H1 (cell line): Measurements from ENCODE around the gene SORCS3. TPM values are rescaled to one million over a fixed set of nuclear protein-coding genes. Genes with fewer than 3 reads are reported as not detected.

Experiments
- CTCF ChIA-PET: fragments of 300-600 bp; sonication (Branson Sonifier 250); formaldehyde crosslinking; loops from one replicate; lab custom pipeline; 2021; ENCODE audit not compliant: partially characterized antibody; lab: Charles Lee
- POLR2A ChIA-PET: fragments of 300-600 bp; sonication (Branson Sonifier 250); formaldehyde crosslinking; loops from one replicate; lab custom pipeline; 2021; ENCODE audit warnings: inconsistent platforms; ENCODE audit not compliant: partially characterized antibody; lab: Charles Lee
- DNase-seq, 2 experiments: peaks; one replicate each; pipeline versions ENCODE4 v3.0.0 to v3.0.0-alpha.2; 2010 to 2022; ENCODE audit warnings: low spot score in 2 of 2, low read depth in 1 of 2, mixed read lengths in 1 of 2
- FAIRE-seq: peaks from 2 replicates; lab custom pipeline; 2011; peaks lifted over from hg19 to GRCh38; lab: Jason Lieb, UNC
- H2AFZ ChIP-seq: 2 replicates; pipeline ENCODE4 v1.8.1; 2012; ENCODE audit warnings: low read length, inconsistent platforms
- H2AK5ac ChIP-seq: 2 replicates; pipeline ENCODE4 v1.6.1; 2013; ENCODE audit warnings: low read depth, low read length
- H2BK120ac ChIP-seq: replicated peaks from 2 replicates; pipeline ENCODE3; 2013; ENCODE audit warnings: low read depth, low read length, inconsistent platforms
- H2BK12ac ChIP-seq: 2 replicates; pipeline ENCODE4 v1.6.1; 2013; ENCODE audit warnings: low read depth, low read length
- H2BK15ac ChIP-seq: 2 replicates; pipeline ENCODE4 v1.6.1; 2013; ENCODE audit warnings: low read length
- H2BK20ac ChIP-seq: 2 replicates; pipeline ENCODE4 v1.6.1; 2013; ENCODE audit warnings: low read length
- H2BK5ac ChIP-seq: 2 replicates; pipeline ENCODE4 v1.6.1; 2013; ENCODE audit warnings: low read depth, low read length
- H3K14ac ChIP-seq: 2 replicates; pipeline ENCODE4 v1.6.1; 2013; ENCODE audit warnings: inconsistent platforms; ENCODE audit not compliant: insufficient read length
- H3K18ac ChIP-seq: 2 replicates; pipeline ENCODE4 v1.6.1; 2013; ENCODE audit warnings: low read length; ENCODE audit errors: extremely low read depth
- H3K23ac ChIP-seq: 2 replicates; pipeline ENCODE4 v1.6.1; 2013; ENCODE audit warnings: inconsistent platforms; ENCODE audit not compliant: insufficient read length
- H3K23me2 ChIP-seq: 2 replicates; pipeline ENCODE4 v1.6.1; 2013; ENCODE audit warnings: low read depth, low read length
- H3K27ac ChIP-seq: 2 replicates; pipeline ENCODE4 v1.6.1; 2011; ENCODE audit warnings: low read depth, low read length, inconsistent platforms
- H3K27me3 ChIP-seq, 4 experiments: replicated peaks in 1 of 4; 1 replicate in 1 of 4; 2 replicates in 3 of 4; pipeline versions ENCODE4 v1.6.1 to v1.8.1; 2011 to 2013; ENCODE audit warnings: low read length in 3 of 4, mild to moderate bottlenecking in 3 of 4, inconsistent platforms in 2 of 4, mixed read lengths in 2 of 4, moderate library complexity in 1 of 4; ENCODE audit not compliant: control insufficient read depth in 3 of 4, insufficient read depth in 3 of 4; ENCODE audit errors: extremely low read depth in 1 of 4
- H3K36me3 ChIP-seq, 4 experiments: 2 replicates each; pipeline versions ENCODE4 v1.6.1 to v1.8.1; 2011 to 2013; ENCODE audit warnings: mild to moderate bottlenecking in 4 of 4, low read length in 3 of 4, moderate library complexity in 2 of 4, control low read depth in 1 of 4, inconsistent platforms in 1 of 4; ENCODE audit not compliant: insufficient read depth in 4 of 4, control insufficient read depth in 2 of 4
- H3K4ac ChIP-seq: replicated peaks from 2 replicates; pipeline ENCODE3; 2013; ENCODE audit warnings: low read length, low read depth, mixed read lengths, inconsistent platforms; ENCODE audit not compliant: insufficient read length
- H3K4me1 ChIP-seq, 4 experiments: replicated peaks in 1 of 4; 1 replicate in 1 of 4; 2 replicates in 3 of 4; pipeline versions ENCODE4 v1.6.1 to v1.8.1; 2011 to 2013; ENCODE audit warnings: low read length in 3 of 4, inconsistent platforms in 2 of 4, mixed read lengths in 1 of 4; ENCODE audit not compliant: insufficient read depth in 4 of 4, control insufficient read depth in 3 of 4
- H3K4me2 ChIP-seq, 2 experiments: 2 replicates each; pipeline versions ENCODE4 v1.6.1 to v1.8.1; 2011 to 2013; ENCODE audit warnings: low read depth in 2 of 2, low read length in 2 of 2, control low read depth in 1 of 2, inconsistent platforms in 1 of 2, mild to moderate bottlenecking in 1 of 2; ENCODE audit not compliant: insufficient read depth in 1 of 2
- H3K4me3 ChIP-seq, 4 experiments: fragments of 200-600, 300-600 bp in 1 of 4; sonication (generic), shearing (Covaris generic), sonication (Bioruptor Twin) in 1 of 4; 2 replicates each; pipeline versions ENCODE4 v1.5.1 to v1.8.1; 2011 to 2016; ENCODE audit warnings: low read length in 4 of 4, low read depth in 3 of 4, control low read depth in 2 of 4, inconsistent platforms in 2 of 4, mild to moderate bottlenecking in 2 of 4, mixed read lengths in 1 of 4, moderate library complexity in 1 of 4; ENCODE audit not compliant: insufficient read depth in 2 of 4; ENCODE audit errors: extremely low read depth in 1 of 4
- H3K56ac ChIP-seq: replicated peaks from 2 replicates; pipeline ENCODE3; 2013; ENCODE audit warnings: low read depth, mild to moderate bottlenecking, mixed read lengths, low read length, inconsistent platforms; ENCODE audit not compliant: insufficient read length
- H3K79me1 ChIP-seq: 2 replicates; pipeline ENCODE4 v1.6.1; 2013; ENCODE audit warnings: low read depth, low read length, control low read depth
- H3K79me2 ChIP-seq, 2 experiments: 2 replicates each; pipeline versions ENCODE4 v1.6.1 to v1.8.1; 2012 to 2013; ENCODE audit warnings: low read length in 2 of 2, mild to moderate bottlenecking in 2 of 2, inconsistent platforms in 1 of 2; ENCODE audit not compliant: insufficient read depth in 2 of 2, control insufficient read depth in 1 of 2
- H3K9ac ChIP-seq, 4 experiments: replicated peaks in 1 of 4; 1 replicate in 1 of 4; 2 replicates in 3 of 4; pipeline versions ENCODE4 v1.6.1 to v1.8.1; 2011 to 2013; ENCODE audit warnings: low read depth in 3 of 4, low read length in 3 of 4, control low read depth in 2 of 4, mild to moderate bottlenecking in 2 of 4, moderate library complexity in 2 of 4, inconsistent platforms in 1 of 4; ENCODE audit errors: extremely low read depth in 1 of 4
- H3K9me3 ChIP-seq, 2 experiments: 2 replicates each; pipeline versions ENCODE4 v1.6.1 to v1.8.1; 2012 to 2013; ENCODE audit warnings: mild to moderate bottlenecking in 2 of 2, moderate library complexity in 2 of 2, control low read depth in 1 of 2, inconsistent platforms in 1 of 2, low read depth in 1 of 2, low read length in 1 of 2, mixed read lengths in 1 of 2; ENCODE audit not compliant: insufficient read depth in 2 of 2
- H4K20me1 ChIP-seq, 2 experiments: replicated peaks in 1 of 2; 2 replicates each; pipeline versions ENCODE3 to v1.8.1; 2011 to 2013; ENCODE audit warnings: inconsistent platforms in 2 of 2, low read length in 2 of 2, mild to moderate bottlenecking in 1 of 2; ENCODE audit not compliant: insufficient read depth in 2 of 2, control insufficient read depth in 1 of 2
- H4K5ac ChIP-seq: 2 replicates; pipeline ENCODE4 v1.6.1; 2013; ENCODE audit warnings: low read length, low read depth, mixed read lengths, inconsistent platforms; ENCODE audit not compliant: insufficient read length
- H4K8ac ChIP-seq: 2 replicates; pipeline ENCODE4 v1.8.0; 2013; ENCODE audit warnings: mild to moderate bottlenecking, moderate library complexity, low read length, inconsistent platforms; ENCODE audit not compliant: insufficient read depth; ENCODE audit errors: extremely low read depth
- H4K91ac ChIP-seq: replicated peaks from 2 replicates; pipeline ENCODE3; 2013; ENCODE audit warnings: low read length, mixed read lengths, inconsistent platforms; ENCODE audit not compliant: insufficient read length
- CEBPB ChIP-seq: IDR thresholded peaks from 2 replicates; pipeline ENCODE4 v1.6.1; 2012; ENCODE audit warnings: low read depth, low read length
- CREB1 ChIP-seq: IDR thresholded peaks from 2 replicates; pipeline ENCODE4 v1.6.1; 2012; ENCODE audit warnings: inconsistent platforms
- WGBS, 2 experiments: shearing (Covaris generic) in 1 of 2; methylation state at CpG; one replicate each; pipeline versions ENCODE4 v1.1.6 to v1.1.7; 2013 to 2015; ENCODE audit warnings: low lambda C conversion rate in 2 of 2, mixed read lengths in 2 of 2, inconsistent platforms in 1 of 2, low coverage in 1 of 2, missing lambda C conversion rate in 1 of 2; ENCODE audit not compliant: insufficient replicate concordance in 2 of 2, insufficient coverage in 1 of 2, insufficient read length in 1 of 2; ENCODE audit errors: extremely low coverage in 1 of 2, missing lambda C conversion rate in 1 of 2; 5-methylcytosine and 5-hydroxymethylcytosine counted together
- polyA plus RNA-seq, 7 experiments: library from polyadenylated mRNA; depleted of rRNA in 3 of 7; stranded (reverse) in 5 of 7; unstranded in 2 of 7; fragments of >200 nt in 5 of 7; fragments of 200-250 nt in 2 of 7; gene quantifications; 1 replicate in 5 of 7; 2 replicates in 1 of 7; 4 replicates in 1 of 7; pipeline versions ENCODE4 v1.2.1 to v1.2.3, GENCODE V29; 2011 to 2013; ENCODE audit warnings: missing spikeins in 2 of 7, mixed read lengths in 2 of 7
- total RNA-seq: library from RNA; stranded (reverse); fragmentation: NEBNext Ultra II Directional; extraction: Animal tissue kit (Norgen Biotek cat#: 25700); gene quantifications from 2 replicates; pipeline ENCODE4 v1.2.1, GENCODE V29; 2021

The SORCS3 gene
- total and polyA plus RNA-seq, 2 of the 8 experiments (the other 6 are each of a cell fraction or from before 2014, with no cell fraction given), result 0.26 to 0.88 TPM

DNA sequence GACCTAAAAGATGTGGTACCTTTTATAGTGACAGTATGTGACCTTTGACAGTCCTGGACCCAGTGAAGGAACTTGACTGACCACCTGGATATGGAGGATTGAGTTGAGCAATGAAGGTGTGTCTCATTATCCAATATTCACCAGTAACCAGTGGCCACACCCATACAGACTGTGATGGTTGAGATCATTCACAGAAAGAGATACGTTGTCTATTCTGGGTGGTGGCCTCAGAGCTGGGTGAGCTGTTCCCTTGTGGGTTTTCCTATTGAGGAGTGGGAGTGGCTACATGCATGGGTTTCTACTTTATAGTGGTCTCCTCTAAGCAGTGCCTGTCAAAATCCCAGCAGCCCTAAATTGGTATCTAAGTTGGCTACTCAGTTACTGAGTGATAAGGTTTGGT is 507.4 kb downstream of the SORCS3 start:
- Histone ChIP-seq H4K20me1 (no peaks in the 10 kb centered on the region), H3K4me2 (no peak overlapping the region), H3K79me1 (no peaks in the 10 kb centered on the region), H3K4me1 (peaks cover 0 to 4% (median 0%) of the 10 kb centered on the region in 4 experiments; a peak in 1 of 7 replicates), H4K5ac (no peak overlapping the region), H3K36me3 (no peaks in the 10 kb centered on the region), H3K18ac (no peak overlapping the region), H2BK12ac (no peak overlapping the region), H3K9me3 (no peaks in the 10 kb centered on the region), H4K8ac (no peak overlapping the region), H3K14ac (no peak overlapping the region), H3K27me3 (no peaks in the 10 kb centered on the region), H2BK120ac (no peak overlapping the region), H2BK20ac (no peak overlapping the region), H3K23me2 (no peaks in the 10 kb centered on the region; the same call in 1 of the 2 replicates), H4K91ac (no peak overlapping the region), H2BK15ac (no peak overlapping the region), H3K79me2 (no peaks in the 10 kb centered on the region), H2BK5ac (no peak overlapping the region), H2AK5ac (no peak overlapping the region), H3K23ac (no peak overlapping the region)
- ChIA-PET CTCF (no interaction called here), POLR2A (no interaction called here)
- 90% methylated on average over 1 of the region's 1 CpG; no CpG with 5 or more reads in 1 of the 2 experiments for WGBS, 2 experiments
- FAIRE-seq, result no peak
- no peak for TF ChIP-seq CREB1
- no peak for TF ChIP-seq CEBPB
- TF ChIP-seq, all 59 proteins: peak for 0
- H2AFZ ChIP-seq, result no peak overlapping the region
- DNase-seq, result no peak
- no peak overlapping the region for H3K4ac ChIP-seq
- H3K4me3 ChIP-seq, result no peak overlapping the region
- no peak overlapping the region for H3K56ac ChIP-seq
- no peak overlapping the region for H3K27ac ChIP-seq
- no peak overlapping the region for H3K9ac ChIP-seq
